Muscle layer of colon (tissue), 2 donors: ENCODE measurements around the gene ZFPM1.

Source experiments
- H3K27ac ChIP-seq: one replicate; pipeline ENCODE4 v1.7.0; 2013; ENCODE audit warnings: low read depth, mild to moderate bottlenecking, low read length, moderate library complexity
- H3K27me3 ChIP-seq, 2 donors: one replicate each; pipeline ENCODE4 v1.7.0; 2013; ENCODE audit warnings: low read length in 2 of 2, mild to moderate bottlenecking in 2 of 2; ENCODE audit not compliant: insufficient read depth in 2 of 2, control insufficient read depth in 1 of 2
- H3K36me3 ChIP-seq: one replicate; pipeline ENCODE4 v1.7.0; 2013; ENCODE audit warnings: mild to moderate bottlenecking, low read length; ENCODE audit not compliant: insufficient read depth
- H3K4me1 ChIP-seq: one replicate; pipeline ENCODE4 v1.7.0; 2013; ENCODE audit warnings: mild to moderate bottlenecking, low read length; ENCODE audit not compliant: insufficient read depth
- H3K4me3 ChIP-seq, 2 donors: one replicate each; pipeline ENCODE4 v1.7.0; 2013; ENCODE audit warnings: low read length in 2 of 2, low read depth in 1 of 2, mild to moderate bottlenecking in 1 of 2, moderate library complexity in 1 of 2
- H3K9ac ChIP-seq: one replicate; pipeline ENCODE4 v1.7.0; 2013; ENCODE audit warnings: low read length
- H3K9me3 ChIP-seq: one replicate; pipeline ENCODE4 v1.7.0; 2013; ENCODE audit warnings: mild to moderate bottlenecking, low read length
- donor health status: abdominal sarcoma.
- donor health status: Adenocarcinoma of cecum.

Gene ZFPM1

DNA sequence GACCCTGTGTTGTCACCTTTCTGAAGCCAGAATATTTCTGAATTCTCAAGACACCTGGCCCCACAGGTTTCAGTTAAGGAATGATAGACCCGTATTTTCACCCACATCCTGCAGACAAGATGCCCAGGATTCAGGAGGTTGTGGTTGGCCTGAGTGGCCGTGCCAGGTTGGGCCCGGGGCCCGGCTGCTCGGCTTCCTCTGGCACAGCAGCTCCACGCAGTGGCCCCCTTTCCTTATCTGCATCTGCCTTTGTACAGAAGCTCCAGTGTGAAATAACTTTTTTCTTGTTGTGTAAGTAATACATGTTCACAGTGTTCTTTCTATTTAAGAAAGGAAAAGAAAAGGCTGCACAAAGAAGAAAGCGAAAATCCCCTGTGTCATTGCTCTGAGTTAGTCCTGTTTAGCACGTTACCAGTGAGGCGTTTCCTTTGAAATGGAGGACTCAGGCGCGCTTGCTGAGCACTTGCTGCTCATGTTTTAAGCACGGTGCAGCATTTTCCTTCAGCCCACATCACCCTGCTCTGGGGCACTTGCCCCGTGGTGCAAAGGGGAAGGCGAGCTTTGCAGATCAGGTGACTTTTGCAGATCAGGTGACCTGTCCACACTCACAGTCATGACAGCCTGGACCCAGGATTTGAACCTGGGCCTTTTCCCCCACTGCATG, 130.0 kb downstream of the ZFPM1 start:
- Histone ChIP-seq H3K36me3 (peaks cover 53% of the 10 kb centered on the region), H3K4me1 (no peaks in the 10 kb centered on the region), H3K9ac (no peak overlapping the region), H3K27ac (no peak overlapping the region), H3K4me3 (no peak overlapping the region), H3K9me3 (no peaks in the 10 kb centered on the region), H3K27me3 (no peaks in the 10 kb centered on the region)

GRCh38 chr16:88584676-88585075, 131.6 kb downstream of the ZFPM1 start:
- Histone ChIP-seq H3K4me1 (no peaks in the 10 kb centered on the region), H3K27me3 (no peaks in the 10 kb centered on the region), H3K9me3 (no peaks in the 10 kb centered on the region), H3K9ac (no peak overlapping the region), H3K36me3 (peaks cover 55% of the 10 kb centered on the region), H3K27ac (no peak overlapping the region), H3K4me3 (no peak overlapping the region)

GRCh38 chr16:88585269-88585668, 132.2 kb downstream of the ZFPM1 start:
- H3K9ac ChIP-seq, result no peak overlapping the region
- H3K27ac ChIP-seq, result no peak overlapping the region
- H3K36me3 ChIP-seq, result peaks cover 58% of the 10 kb centered on the region
- no peak overlapping the region for H3K4me3 ChIP-seq
- H3K27me3 ChIP-seq, result no peaks in the 10 kb centered on the region
- H3K9me3 ChIP-seq, result no peaks in the 10 kb centered on the region
- no peaks in the 10 kb centered on the region for H3K4me1 ChIP-seq

DNA sequence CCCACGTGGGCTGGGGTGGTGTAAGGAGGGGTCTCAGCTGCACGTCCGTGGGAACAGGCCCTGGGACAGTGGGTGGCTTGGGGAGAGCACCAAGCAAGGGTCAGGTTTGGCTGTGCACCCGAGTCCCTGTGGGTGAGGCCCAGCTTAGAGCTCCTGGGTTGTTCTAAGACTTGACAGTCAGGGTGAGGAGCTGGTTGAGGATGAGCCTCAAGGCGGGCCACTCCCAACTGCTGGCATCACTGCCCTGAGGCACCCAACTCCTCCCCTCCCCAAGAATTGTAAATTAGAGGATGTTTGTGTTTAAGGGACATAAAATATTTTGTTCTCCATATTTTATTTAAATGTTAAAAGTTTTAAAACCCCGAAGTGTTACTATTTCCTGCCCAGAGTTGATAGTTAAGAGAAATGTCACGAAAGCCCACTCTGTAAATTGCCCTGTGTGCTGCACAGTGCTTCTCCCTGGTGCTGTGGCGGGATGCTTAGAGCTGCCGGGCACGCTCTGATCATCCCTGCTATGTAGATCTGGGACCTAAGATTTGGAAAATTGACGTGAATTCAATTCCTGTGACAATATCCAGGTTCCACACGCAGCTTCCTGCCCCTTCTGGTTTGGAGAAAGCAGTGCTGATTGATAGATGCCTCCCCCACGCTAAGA, 133.0 kb downstream of the ZFPM1 start:
- no peaks in the 10 kb centered on the region for H3K9me3 ChIP-seq

More for the DNA sequence above, 133.0 kb downstream of the ZFPM1 start:
- Histone ChIP-seq H3K9ac (no peak overlapping the region), H3K36me3 (peaks cover 50% of the 10 kb centered on the region), H3K4me3 (no peak overlapping the region), H3K27me3 (no peaks in the 10 kb centered on the region), H3K4me1 (no peaks in the 10 kb centered on the region), H3K27ac (no peak overlapping the region)
